Left lobe of liver (tissue), 2 donors: ENCODE measurements around the gene E4F1. TPM values are rescaled to one million over a fixed set of nuclear protein-coding genes. Genes with fewer than 3 reads are reported as not detected.
"Not testable (repeated sequence)": the region's sequence is repeated elsewhere in the genome, so short reads cannot be mapped to it uniquely, and the experiment has no call there.

ENCODE experiments used
- ATAC-seq: fragments of 200-7000 bp; cut with Tn5 transposase; one replicate; pipeline ENCODE4 v1.9.1; 2020; ENCODE audit warnings: mild to moderate bottlenecking, moderate library complexity
- DNase-seq: peaks from one replicate; pipeline ENCODE4 v3.0.0-alpha.2; 2020; ENCODE audit warnings: low spot score
- total RNA-seq: library from RNA; stranded (reverse); gene quantifications from one replicate; pipeline ENCODE4 v1.2.1, GENCODE V29; 2021
- donor health status: DM: no; HTN: no; CAD: no; lungs with moderate emphysema.
- donor health status: DM: no; HTN: yes; CAD: no.

The E4F1 gene
- total RNA-seq, 1 donor from 2014 or later: 12.7 TPM

DNA sequence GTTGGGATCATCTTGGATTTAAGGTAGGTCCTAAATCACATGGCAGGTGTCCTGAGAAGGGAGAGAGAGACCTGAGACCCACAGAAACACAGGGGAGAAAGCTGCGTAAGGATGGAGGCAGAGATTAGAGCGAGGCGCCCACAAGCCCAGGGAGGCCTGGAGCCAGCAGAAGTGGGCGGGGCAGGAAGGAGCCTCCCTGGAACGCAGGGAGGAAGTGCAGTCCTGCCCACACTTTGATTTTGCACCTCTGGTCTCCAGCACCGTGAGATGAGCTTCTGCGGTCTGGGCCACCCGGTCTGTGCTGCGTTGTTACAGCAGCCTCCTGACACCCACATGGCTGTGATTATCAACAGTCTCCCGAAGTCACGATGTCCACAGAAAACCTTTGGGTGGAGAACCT is 19.2 kb downstream of the E4F1 start:
- ATAC-seq (no peak), DNase-seq (no peak)

GRCh38 chr16:2243031-2243528 is 19.7 kb downstream of the E4F1 start:
- ATAC-seq: no peak

GRCh38 chr16:2243781-2244180 is 20.4 kb downstream of the E4F1 start:
- ATAC-seq: no peak
- no peak for DNase-seq

More at GRCh38 chr16:2243031-2243528, 19.7 kb downstream of the E4F1 start:
- DNase-seq: no peak

DNA sequence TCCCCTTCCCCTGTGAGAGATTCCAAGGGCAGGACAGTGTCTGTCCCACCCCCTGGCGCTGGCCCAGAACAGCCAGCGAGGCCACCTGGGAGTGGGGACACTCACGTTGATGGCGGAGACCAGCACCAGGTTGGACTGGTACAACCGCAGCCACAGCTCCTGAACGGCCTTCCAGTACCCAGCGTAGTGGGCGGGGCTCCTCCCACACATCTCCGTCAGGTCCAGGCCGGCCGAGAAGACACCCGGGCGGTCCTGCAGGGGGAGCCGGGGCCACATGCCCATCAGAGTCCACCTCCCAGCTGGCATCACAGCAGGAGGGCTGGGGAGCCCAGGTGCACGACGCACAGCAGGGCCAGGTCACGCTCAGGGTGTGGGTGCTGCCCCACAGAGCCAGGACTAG is 20.9 kb downstream of the E4F1 start:
- ATAC-seq (no peak), DNase-seq (no peak)

DNA sequence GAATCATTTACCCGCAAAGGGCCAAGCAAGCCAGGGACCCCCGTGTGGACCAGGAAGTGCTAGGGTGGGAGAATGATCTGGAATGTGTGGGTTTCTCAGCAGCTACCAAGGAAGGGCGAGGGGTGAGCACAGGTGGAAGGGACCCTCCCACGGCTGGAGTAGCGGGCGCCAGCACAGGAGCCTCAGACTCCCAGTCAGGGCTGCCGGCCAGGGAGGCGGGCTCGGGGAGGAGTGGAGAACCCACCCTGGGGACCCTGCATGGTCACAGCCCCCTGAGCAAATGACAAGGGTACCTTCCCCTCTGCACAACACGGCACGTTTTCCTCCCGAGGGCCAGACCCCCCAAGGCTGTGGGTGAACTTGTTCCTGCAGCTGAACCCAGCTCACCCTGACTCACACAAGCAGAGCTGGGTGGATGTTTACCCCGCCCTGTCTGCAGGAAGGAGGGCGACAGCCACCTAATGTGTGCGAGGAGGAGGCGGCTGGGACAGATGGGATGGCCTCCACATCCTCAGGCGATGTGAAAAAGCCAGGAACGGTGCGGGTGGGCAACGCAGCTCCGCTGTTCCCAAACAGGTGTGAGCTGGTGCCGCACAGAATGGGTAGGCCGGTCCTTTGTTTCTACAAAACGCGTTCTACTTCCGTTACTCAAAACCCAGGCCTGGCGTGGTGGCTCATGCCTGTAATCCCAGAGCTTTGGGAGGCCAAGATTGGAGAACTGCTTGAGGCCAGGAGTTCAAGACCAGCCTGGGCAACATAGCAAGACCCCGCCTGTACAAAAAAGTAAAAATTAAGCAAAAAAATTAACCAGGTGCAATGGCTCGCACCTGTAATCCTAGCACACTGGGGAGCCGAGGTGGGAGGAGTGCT is 21.8 kb downstream of the E4F1 start:
- ATAC-seq (no peak), DNase-seq (no peak)

GRCh38 chr16:2246301-2246885 is 23.0 kb downstream of the E4F1 start:
- DNase-seq (no peak), ATAC-seq (no peak)

GRCh38 chr16:2250652-2251295 is 27.4 kb downstream of the E4F1 start:
- peak; percentile 4 for ATAC-seq
- peak; percentile 70 for DNase-seq

GRCh38 chr16:2251296-2252111 is 28.1 kb downstream of the E4F1 start, which contains the start of gene ECI1:
ECI1 (minus strand) TSS chr16:2251587; CDS start chr16:2251566, 21 bp downstream.
- DNase-seq (peak; percentile 98), ATAC-seq (peak; percentile 92)

- DNase-seq: no peak
These were observed 29.4 kb downstream of the E4F1 start for GRCh38 chr16:2252806-2253148.

DNA sequence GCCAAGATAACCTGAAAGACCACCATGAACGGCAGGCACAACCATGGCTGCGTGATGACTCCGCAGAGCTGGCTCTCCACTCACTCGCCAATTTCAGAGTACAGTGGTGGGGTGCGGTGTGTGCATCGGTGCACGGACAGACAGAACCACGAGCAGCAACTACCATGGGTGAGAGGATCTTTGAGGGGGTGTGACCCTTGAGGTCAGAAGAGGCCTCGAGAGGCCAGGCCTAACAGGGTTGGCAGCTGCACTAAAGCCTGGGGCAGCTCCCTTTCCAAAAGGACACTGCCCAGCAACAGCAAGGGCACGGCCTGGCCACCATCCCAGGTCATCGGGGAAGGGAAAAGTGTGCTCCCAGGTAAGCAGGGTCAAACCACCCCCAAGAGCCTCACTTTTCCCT is 29.9 kb downstream of the E4F1 start:
- DNase-seq (peak; percentile 67), ATAC-seq (peak; percentile 51)

More at GRCh38 chr16:2252806-2253148, 29.4 kb downstream of the E4F1 start:
- ATAC-seq: no peak

- no peak for ATAC-seq
These were observed 33.2 kb downstream of the E4F1 start for GRCh38 chr16:2256531-2257140.

GRCh38 chr16:2257726-2258125 is 34.3 kb downstream of the E4F1 start:
- no peak for DNase-seq
- ATAC-seq: no peak

More at GRCh38 chr16:2256531-2257140, 33.2 kb downstream of the E4F1 start:
- DNase-seq: no peak

DNA sequence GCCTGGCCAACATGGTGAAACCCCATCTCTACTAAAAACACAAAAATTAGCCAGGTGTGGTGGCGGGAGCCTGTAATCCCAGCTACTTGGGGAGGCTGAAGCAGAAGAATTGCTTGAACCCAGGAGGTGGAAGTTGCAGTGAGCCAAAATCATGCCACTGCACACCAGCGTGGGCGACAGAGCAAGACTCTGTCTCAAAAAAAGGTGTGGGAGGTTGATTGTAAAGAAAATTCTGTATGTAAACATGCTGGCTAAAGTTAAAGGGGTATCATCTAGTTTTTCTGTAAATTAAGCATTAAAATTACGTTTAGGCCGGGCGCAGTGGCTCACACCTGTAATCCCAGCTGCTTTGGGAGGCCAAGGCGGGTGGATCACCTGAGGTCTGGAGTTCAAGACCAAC is 35.1 kb downstream of the E4F1 start:
- not testable (repeated sequence) for DNase-seq, ATAC-seq

DNA sequence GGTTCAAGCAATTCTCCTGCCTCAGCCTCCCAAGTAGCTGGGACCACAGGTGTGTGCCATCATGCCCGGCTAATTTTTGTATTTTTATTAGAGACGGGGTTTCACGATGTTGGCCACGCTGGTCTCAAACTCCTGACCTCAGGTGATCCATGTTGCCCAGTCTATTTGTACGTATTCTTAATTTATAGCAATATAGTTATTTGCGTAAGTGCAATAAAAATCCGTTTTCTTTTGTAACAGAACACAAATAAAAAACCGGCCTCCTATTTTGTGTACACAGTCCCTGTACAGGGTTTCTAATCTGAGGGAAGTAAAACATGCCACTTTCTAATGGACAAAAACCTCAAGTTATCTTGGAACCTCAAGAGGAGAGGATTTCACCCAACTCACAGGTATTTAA is 36.9 kb downstream of the E4F1 start:
- no peak for ATAC-seq

GRCh38 chr16:2263026-2263425 is 39.6 kb downstream of the E4F1 start:
- not testable (repeated sequence) for ATAC-seq, DNase-seq

More for the DNA sequence above, 36.9 kb downstream of the E4F1 start:
- no peak for DNase-seq

DNA sequence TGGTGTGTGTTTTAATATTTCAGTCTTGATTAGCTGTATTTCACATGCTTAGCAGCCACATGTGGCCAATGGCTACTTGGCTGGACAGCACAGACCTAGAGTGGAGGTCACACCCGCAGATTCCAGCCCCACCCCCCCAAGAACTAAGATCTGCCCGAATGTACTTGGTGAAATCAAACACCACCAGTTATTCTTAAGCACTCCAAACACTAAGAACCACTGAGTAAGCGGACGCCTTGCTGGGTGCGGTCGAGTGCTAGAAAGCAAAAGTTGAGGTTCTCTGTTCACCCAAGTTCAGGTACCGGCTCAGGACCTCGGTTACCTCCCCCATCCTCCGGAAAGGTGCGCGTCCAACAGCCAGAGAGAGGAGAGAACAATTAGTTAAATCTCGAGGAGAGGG is 43.5 kb downstream of the E4F1 start:
- not testable (repeated sequence) for DNase-seq, ATAC-seq

DNA sequence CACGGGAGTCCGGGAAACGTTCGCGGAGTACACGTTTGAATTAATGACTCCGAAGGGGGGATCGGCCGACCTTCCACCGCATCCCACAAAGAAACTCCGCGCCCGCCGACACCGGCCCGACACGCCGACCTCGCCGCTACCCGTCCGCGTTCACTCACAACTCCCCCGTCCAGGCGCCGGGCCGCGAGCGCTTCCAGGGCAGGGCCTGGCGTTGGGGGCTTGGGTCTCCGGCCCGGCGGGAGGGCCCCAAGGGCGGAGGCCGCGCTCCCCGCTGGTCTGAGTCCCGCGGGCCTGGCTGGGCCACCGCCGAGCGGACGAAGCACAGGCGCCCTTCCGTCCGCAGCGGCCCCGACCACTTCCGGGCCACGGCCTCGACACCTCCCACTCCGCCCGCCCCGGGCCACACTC is 44.1 kb downstream of the E4F1 start:
- ATAC-seq: peak; percentile 82
- not testable (repeated sequence) for DNase-seq

- peak; percentile 94 for ATAC-seq
- DNase-seq: peak; percentile 97
These were observed 44.7 kb downstream of the E4F1 start, which contains the start of gene RNPS1 for GRCh38 chr16:2267913-2268666. RNPS1 (minus strand) TSS chr16:2268126; CDS start chr16:2264643, 3,483 bp downstream.

DNA sequence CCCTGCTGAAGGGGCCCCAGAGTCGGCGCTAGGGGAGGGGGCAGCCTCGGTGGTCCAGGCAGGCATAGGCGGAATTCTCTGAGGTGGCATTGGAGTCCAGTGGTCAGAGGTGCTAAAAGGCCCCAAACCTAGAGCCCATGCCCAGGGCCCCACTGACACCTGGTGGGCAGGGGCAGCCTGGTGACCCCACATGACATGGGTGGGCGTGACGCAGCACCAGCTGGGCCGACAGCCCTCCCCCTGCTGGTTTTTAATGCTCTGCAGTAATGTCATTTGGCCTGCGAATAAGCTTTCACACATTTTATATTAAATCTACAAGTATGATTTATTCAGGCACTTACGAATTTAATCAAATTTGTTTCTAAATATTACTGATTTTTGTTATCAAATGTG is 46.7 kb downstream of the E4F1 start:
- ATAC-seq (no peak), DNase-seq (no peak)
